B cell (primary cell): Measurements from ENCODE around the gene LPIN2. TPM values are rescaled to one million over a fixed set of nuclear protein-coding genes. Genes with fewer than 3 reads are reported as not detected.

Experiments used
- ATAC-seq: fragments of 200-7000 bp; cut with Tn5 transposase; one replicate; pipeline ENCODE4 v1.10.0; 2021; ENCODE audit warnings: low read depth, mild to moderate bottlenecking, moderate number of reproducible peaks, moderate library complexity
- CTCF ChIA-PET: fragments of 350-600 bp; sonication (Branson Sonifier 250); formaldehyde crosslinking; loops from one replicate; lab custom pipeline; 2021; ENCODE audit warnings: antibody characterized with exemption, inconsistent platforms; lab: Charles Lee
- POLR2A ChIA-PET: fragments of 350-600 bp; sonication (Branson Sonifier 250); formaldehyde crosslinking; loops from one replicate; lab custom pipeline; 2021; ENCODE audit warnings: antibody characterized with exemption; lab: Charles Lee
- DNase-seq: peaks from one replicate; pipeline ENCODE4 v3.0.0; 2013
- H2AFZ ChIP-seq: 2 replicates; pipeline ENCODE4 v1.6.1; 2012; ENCODE audit warnings: mild to moderate bottlenecking, low read depth, low read length; ENCODE audit not compliant: insufficient read depth, poor library complexity, severe bottlenecking
- H3K27ac ChIP-seq, 2 donors: 1 replicate in 1 of 2; 2 replicates in 1 of 2; pipeline ENCODE4 v1.5.1; 2012 to 2013; ENCODE audit warnings: low read length in 2 of 2, mild to moderate bottlenecking in 2 of 2, moderate library complexity in 1 of 2
- H3K27me3 ChIP-seq, 4 experiments: fragments of 200-600 bp in 1 of 4; sonication (generic) in 1 of 4; replicated peaks in 1 of 4; 1 replicate in 2 of 4; 2 replicates in 2 of 4; pipeline versions ENCODE4 v1.6.1 to v1.7.0; 2013 to 2016; ENCODE audit warnings: low read length in 3 of 4, mild to moderate bottlenecking in 2 of 4, mixed read lengths in 1 of 4, moderate library complexity in 1 of 4; ENCODE audit not compliant: insufficient read depth in 4 of 4, control insufficient read depth in 3 of 4; ENCODE audit errors: control extremely low read depth in 1 of 4
- H3K36me3 ChIP-seq, 2 experiments: replicated peaks in 1 of 2; 1 replicate in 1 of 2; 2 replicates in 1 of 2; pipeline versions ENCODE4 v1.6.1 to v1.7.1; 2013; ENCODE audit warnings: low read length in 1 of 2; ENCODE audit not compliant: insufficient read depth in 2 of 2, control insufficient read depth in 1 of 2; ENCODE audit errors: control extremely low read depth in 1 of 2, extremely low read depth in 1 of 2
- H3K4me1 ChIP-seq, 2 donors: fragments of 200-600 bp in 1 of 2; sonication (generic) in 1 of 2; 1 replicate in 1 of 2; 2 replicates in 1 of 2; pipeline versions ENCODE4 v1.5.1 to v1.6.1; 2013 to 2017; ENCODE audit warnings: low read length in 2 of 2; ENCODE audit not compliant: control insufficient read depth in 2 of 2, insufficient read depth in 2 of 2
- H3K4me2 ChIP-seq: replicated peaks from 2 replicates; pipeline ENCODE3; 2012; ENCODE audit warnings: mild to moderate bottlenecking, low read depth, low read length; ENCODE audit not compliant: poor library complexity, severe bottlenecking
- H3K4me3 ChIP-seq, 5 experiments: fragments of 200-600 bp in 1 of 5; sonication (generic) in 1 of 5; 1 replicate in 3 of 5; 2 replicates in 2 of 5; pipeline versions ENCODE4 v1.5.1 to v1.7.0; 2011 to 2016; ENCODE audit warnings: low read length in 4 of 5, mild to moderate bottlenecking in 4 of 5, low read depth in 2 of 5, control low read depth in 1 of 5, moderate library complexity in 1 of 5; ENCODE audit not compliant: insufficient read depth in 1 of 5; ENCODE audit errors: control extremely low read depth in 1 of 5, extremely low read depth in 1 of 5
- H3K79me2 ChIP-seq: fragments of 200-600 bp; sonication (generic); one replicate; pipeline ENCODE4 v1.6.0; 2016; ENCODE audit warnings: low read length; ENCODE audit not compliant: control insufficient read depth, insufficient read depth
- H3K9ac ChIP-seq: fragments of 200-600 bp; sonication (generic); 2 replicates; pipeline ENCODE4 v1.6.1; 2017; ENCODE audit warnings: mild to moderate bottlenecking, low read length, moderate library complexity
- H3K9me3 ChIP-seq, 3 donors: one replicate each; pipeline versions ENCODE4 v1.6.1 to v1.7.1; 2013; ENCODE audit warnings: low read length in 2 of 3; ENCODE audit not compliant: control insufficient read depth in 2 of 3, insufficient read depth in 1 of 3; ENCODE audit errors: control extremely low read depth in 1 of 3
- H4K20me1 ChIP-seq: 2 replicates; pipeline ENCODE4 v1.6.0; 2012; ENCODE audit warnings: mild to moderate bottlenecking, low read length; ENCODE audit not compliant: insufficient read depth, control insufficient read depth, poor library complexity, severe bottlenecking
- H3K27ac Mint-ChIP-seq: one replicate; pipeline ENCODE4 v1.8.0; 2021; ENCODE audit warnings: mixed read lengths
- H3K27me3 Mint-ChIP-seq: one replicate; pipeline ENCODE4 v1.8.0; 2021; ENCODE audit warnings: mixed read lengths
- H3K4me1 Mint-ChIP-seq: one replicate; pipeline ENCODE4 v1.8.0; 2021; ENCODE audit warnings: mixed read lengths
- H3K4me3 Mint-ChIP-seq: one replicate; pipeline ENCODE4 v1.8.0; 2021; ENCODE audit warnings: mixed read lengths
- H3K9me3 Mint-ChIP-seq: one replicate; pipeline ENCODE4 v1.8.0; 2022; ENCODE audit warnings: mixed read lengths; ENCODE audit not compliant: insufficient read depth
- EZH2 ChIP-seq: IDR thresholded peaks from 2 replicates; pipeline ENCODE4 v1.6.1; 2012; ENCODE audit warnings: borderline replicate concordance, low read depth, mild to moderate bottlenecking, moderate library complexity, low read length; ENCODE audit not compliant: insufficient read depth, poor library complexity, severe bottlenecking
- whole genome bisulfite sequencing: methylation state at CpG from one replicate; pipeline ENCODE4 v1.1.5; 2013; ENCODE audit warnings: missing lambda C conversion rate; ENCODE audit not compliant: insufficient coverage; 5-methylcytosine and 5-hydroxymethylcytosine counted together
- intact Hi-C: fragments of 100-400 bp; cut with micrococcal nuclease; formaldehyde crosslinking; loops from one replicate; pipeline ENCODE4 v1.10.0; 2022
- polyA plus RNA-seq: library from polyadenylated mRNA; depleted of rRNA; stranded (reverse); fragments of >200 nt; gene quantifications from 2 replicates; pipeline ENCODE4 v1.2.3, GENCODE V29; 2012
- total RNA-seq, 2 donors: library from RNA; stranded (reverse); fragments of 120-200 nt in 1 of 2; gene quantifications; 1 replicate in 1 of 2; 2 replicates in 1 of 2; pipeline versions ENCODE4 v1.2.3 to v1.2.4, GENCODE V29; 2013 to 2022
- TF ChIP-seq, protein P1 (sequence below): fragments of 200-600 bp; IDR thresholded peaks from one replicate; pipeline ENCODE4 v1.8.0; 2022; ENCODE audit warnings: antibody characterized with exemption, mild to moderate bottlenecking

LPIN2 gene
- total and polyA plus RNA-seq, 2 donors (not counting 1 experiment from before 2014, with no cell fraction given): 8.0 to 31.0 TPM

DNA sequence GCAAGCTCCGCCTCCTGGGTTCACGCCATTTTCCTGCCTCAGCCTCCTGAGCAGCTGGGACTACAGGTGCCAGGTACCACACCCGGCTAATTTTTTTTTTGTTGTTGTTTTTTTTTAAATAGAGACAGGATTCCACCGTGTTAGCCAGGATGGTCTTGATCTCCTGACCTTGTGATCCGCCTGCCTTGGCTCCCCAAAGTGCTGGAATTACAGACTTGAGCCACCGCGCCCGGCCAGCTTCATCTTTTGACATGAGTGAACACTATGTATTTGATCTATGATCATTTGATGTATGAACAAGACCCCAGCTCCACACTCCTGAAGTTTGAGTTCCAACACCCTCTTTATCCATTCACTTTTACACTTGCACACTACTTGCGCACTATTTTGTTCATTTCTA, 43.4 kb upstream of the LPIN2 start:
- WGBS: 88% methylated on average over 5 of the region's 9 CpGs
- Histone ChIP-seq H3K4me1 (peaks cover 17 to 18% of the 10 kb centered on the region in 2 donors), H3K4me3 (no peak overlapping the region), H3K79me2 (no peaks in the 10 kb centered on the region), H2AFZ (no peak overlapping the region), H3K9ac (no peak overlapping the region), H3K4me2 (no peak overlapping the region), H3K27me3 (no peaks in the 10 kb centered on the region), H3K36me3 (no peaks in the 10 kb centered on the region), H4K20me1 (no peaks in the 10 kb centered on the region), H3K9me3 (peaks cover 0 to 3% (median 0%) of the 10 kb centered on the region in 3 donors), H3K27ac (no peak overlapping the region)
- H3K27ac Mint-ChIP-seq: no peak overlapping the region
- peaks cover 17% of the 10 kb centered on the region for H3K4me1 Mint-ChIP-seq
- no peaks in the 10 kb centered on the region for H3K9me3 Mint-ChIP-seq
- ATAC-seq (no peak), DNase-seq (no peak)
- H3K27me3 Mint-ChIP-seq: peaks cover 18% of the 10 kb centered on the region
- TF ChIP-seq, protein P1, sequence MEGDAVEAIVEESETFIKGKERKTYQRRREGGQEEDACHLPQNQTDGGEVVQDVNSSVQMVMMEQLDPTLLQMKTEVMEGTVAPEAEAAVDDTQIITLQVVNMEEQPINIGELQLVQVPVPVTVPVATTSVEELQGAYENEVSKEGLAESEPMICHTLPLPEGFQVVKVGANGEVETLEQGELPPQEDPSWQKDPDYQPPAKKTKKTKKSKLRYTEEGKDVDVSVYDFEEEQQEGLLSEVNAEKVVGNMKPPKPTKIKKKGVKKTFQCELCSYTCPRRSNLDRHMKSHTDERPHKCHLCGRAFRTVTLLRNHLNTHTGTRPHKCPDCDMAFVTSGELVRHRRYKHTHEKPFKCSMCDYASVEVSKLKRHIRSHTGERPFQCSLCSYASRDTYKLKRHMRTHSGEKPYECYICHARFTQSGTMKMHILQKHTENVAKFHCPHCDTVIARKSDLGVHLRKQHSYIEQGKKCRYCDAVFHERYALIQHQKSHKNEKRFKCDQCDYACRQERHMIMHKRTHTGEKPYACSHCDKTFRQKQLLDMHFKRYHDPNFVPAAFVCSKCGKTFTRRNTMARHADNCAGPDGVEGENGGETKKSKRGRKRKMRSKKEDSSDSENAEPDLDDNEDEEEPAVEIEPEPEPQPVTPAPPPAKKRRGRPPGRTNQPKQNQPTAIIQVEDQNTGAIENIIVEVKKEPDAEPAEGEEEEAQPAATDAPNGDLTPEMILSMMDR: no peak
- no peak for TF ChIP-seq EZH2
- H3K4me3 Mint-ChIP-seq: no peak overlapping the region
- ChIA-PET POLR2A (no interaction called here), CTCF (interaction anchor here (0.9 to 1.9 kb wide), 5 partner anchors 9 to 190 kb away, joined by 3 to 9 read pairs (median 4); no protein-coding TSS in a partner anchor)
- intact Hi-C loops: loop anchor here (2.0 kb wide), 1 partner anchor 70 kb away; no protein-coding TSS in a partner anchor

GRCh38 chr18:3055816-3056215, 42.9 kb upstream of the LPIN2 start:
- no peak overlapping the region for H3K4me3 Mint-ChIP-seq
- ATAC-seq: no peak
- H3K4me1 Mint-ChIP-seq: peaks cover 13% of the 10 kb centered on the region
- H3K9me3 ChIP-seq: peaks cover 0 to 1% (median 0%) of the 10 kb centered on the region in 3 donors
- H3K4me1 ChIP-seq: peaks cover 12 to 13% of the 10 kb centered on the region in 2 donors
- POLR2A ChIA-PET: no interaction called here
- no peaks in the 10 kb centered on the region for H3K9me3 Mint-ChIP-seq
- H3K4me3 ChIP-seq: no peak overlapping the region
- no peak overlapping the region for H3K9ac ChIP-seq
- no peaks in the 10 kb centered on the region for H3K36me3 ChIP-seq
- no peak overlapping the region for H3K27ac ChIP-seq
- H3K27ac Mint-ChIP-seq: no peak overlapping the region
- CTCF ChIA-PET: interaction anchor here (0.9 to 1.9 kb wide), 5 partner anchors 9 to 190 kb away, joined by 3 to 9 read pairs (median 4); no protein-coding TSS in a partner anchor
- no peak overlapping the region for H2AFZ ChIP-seq
- no CpG with 5 or more reads among the region's 4 CpGs for WGBS
- H3K4me2 ChIP-seq: no peak overlapping the region
- TF ChIP-seq, protein P1: no peak
- no peak for TF ChIP-seq EZH2
- H3K27me3 ChIP-seq: no peaks in the 10 kb centered on the region
- peaks cover 18% of the 10 kb centered on the region for H3K27me3 Mint-ChIP-seq
- H4K20me1 ChIP-seq: no peaks in the 10 kb centered on the region
- DNase-seq: no peak
- no peaks in the 10 kb centered on the region for H3K79me2 ChIP-seq
- intact Hi-C loops: loop anchor here (2.0 kb wide), 1 partner anchor 69 kb away; no protein-coding TSS in a partner anchor
